Measurements from ENCODE around the gene P3H3. TPM values are rescaled to one million over a fixed set of nuclear protein-coding genes. Genes with fewer than 3 reads are reported as not detected.

The P3H3 gene
- total and polyA plus RNA-seq, 9 of the 15 experiments (the other 6 are each of a cell fraction or from before 2014, with no cell fraction given), result 0.03 to 15.0 (median 4.8) TPM

GRCh38 chr12:6827437-6827911 is 733 bp upstream of the P3H3 start (continued):
- TF ChIP-seq, protein P1, sequence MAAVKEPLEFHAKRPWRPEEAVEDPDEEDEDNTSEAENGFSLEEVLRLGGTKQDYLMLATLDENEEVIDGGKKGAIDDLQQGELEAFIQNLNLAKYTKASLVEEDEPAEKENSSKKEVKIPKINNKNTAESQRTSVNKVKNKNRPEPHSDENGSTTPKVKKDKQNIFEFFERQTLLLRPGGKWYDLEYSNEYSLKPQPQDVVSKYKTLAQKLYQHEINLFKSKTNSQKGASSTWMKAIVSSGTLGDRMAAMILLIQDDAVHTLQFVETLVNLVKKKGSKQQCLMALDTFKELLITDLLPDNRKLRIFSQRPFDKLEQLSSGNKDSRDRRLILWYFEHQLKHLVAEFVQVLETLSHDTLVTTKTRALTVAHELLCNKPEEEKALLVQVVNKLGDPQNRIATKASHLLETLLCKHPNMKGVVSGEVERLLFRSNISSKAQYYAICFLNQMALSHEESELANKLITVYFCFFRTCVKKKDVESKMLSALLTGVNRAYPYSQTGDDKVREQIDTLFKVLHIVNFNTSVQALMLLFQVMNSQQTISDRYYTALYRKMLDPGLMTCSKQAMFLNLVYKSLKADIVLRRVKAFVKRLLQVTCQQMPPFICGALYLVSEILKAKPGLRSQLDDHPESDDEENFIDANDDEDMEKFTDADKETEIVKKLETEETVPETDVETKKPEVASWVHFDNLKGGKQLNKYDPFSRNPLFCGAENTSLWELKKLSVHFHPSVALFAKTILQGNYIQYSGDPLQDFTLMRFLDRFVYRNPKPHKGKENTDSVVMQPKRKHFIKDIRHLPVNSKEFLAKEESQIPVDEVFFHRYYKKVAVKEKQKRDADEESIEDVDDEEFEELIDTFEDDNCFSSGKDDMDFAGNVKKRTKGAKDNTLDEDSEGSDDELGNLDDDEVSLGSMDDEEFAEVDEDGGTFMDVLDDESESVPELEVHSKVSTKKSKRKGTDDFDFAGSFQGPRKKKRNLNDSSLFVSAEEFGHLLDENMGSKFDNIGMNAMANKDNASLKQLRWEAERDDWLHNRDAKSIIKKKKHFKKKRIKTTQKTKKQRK (IDR thresholded peaks at IDR 0.05; ENCODE audit: borderline replicate concordance, low read depth, low read length), result no peak
- TF ChIP-seq STAT6 (CRISPR knock-in tag; IDR thresholded peaks at IDR 0.05) (no peak), HMG20B (CRISPR knock-in tag; IDR thresholded peaks at IDR 0.05) (no peak), NFATC3 (IDR thresholded peaks at IDR 0.05) (no peak), TBL1XR1 (IDR thresholded peaks at IDR 0.05; ENCODE audit: low read length in 2 of 2) (no peak), SMARCA5 (IDR thresholded peaks at IDR 0.05) (no peak), NR2C2 (CRISPR knock-in tag; IDR thresholded peaks at IDR 0.05) (no peak), NR2C2 (tag; IDR thresholded peaks at IDR 0.05) (no peak), MIER1 (IDR thresholded peaks at IDR 0.05; ENCODE audit: low read depth) (no peak), HMGN3 (IDR thresholded peaks at IDR 0.05; ENCODE audit: borderline replicate concordance, extremely low read depth, insufficient read length, low read depth, low read length) (no peak), ETV1 (tag; conservative IDR thresholded peaks at IDR 0.05; ENCODE audit: low read depth) (no peak), TCF7L2 (IDR thresholded peaks at IDR 0.05; ENCODE audit: low read depth, low read length) (no peak), GTF2F1 (IDR thresholded peaks at IDR 0.05; ENCODE audit: low read depth, low read length) (no peak), CBFA2T3 (IDR thresholded peaks at IDR 0.05) (no peak), ATF4 (CRISPR knock-in tag; IDR thresholded peaks at IDR 0.05) (no peak), NEUROD1 (IDR thresholded peaks at IDR 0.05; ENCODE audit: borderline replicate concordance, low read depth, low read length, partially characterized antibody) (no peak), STAT5A (IDR thresholded peaks at IDR 0.05; ENCODE audit: borderline replicate concordance, low read length) (no peak)

Measured in K562 (cell line).